ENCODE results near the gene MTM1.

GRCh38 chrX:150704030-150704613 lies 135.7 kb downstream of the MTM1 start:
- TF ChIP-seq, protein P1, sequence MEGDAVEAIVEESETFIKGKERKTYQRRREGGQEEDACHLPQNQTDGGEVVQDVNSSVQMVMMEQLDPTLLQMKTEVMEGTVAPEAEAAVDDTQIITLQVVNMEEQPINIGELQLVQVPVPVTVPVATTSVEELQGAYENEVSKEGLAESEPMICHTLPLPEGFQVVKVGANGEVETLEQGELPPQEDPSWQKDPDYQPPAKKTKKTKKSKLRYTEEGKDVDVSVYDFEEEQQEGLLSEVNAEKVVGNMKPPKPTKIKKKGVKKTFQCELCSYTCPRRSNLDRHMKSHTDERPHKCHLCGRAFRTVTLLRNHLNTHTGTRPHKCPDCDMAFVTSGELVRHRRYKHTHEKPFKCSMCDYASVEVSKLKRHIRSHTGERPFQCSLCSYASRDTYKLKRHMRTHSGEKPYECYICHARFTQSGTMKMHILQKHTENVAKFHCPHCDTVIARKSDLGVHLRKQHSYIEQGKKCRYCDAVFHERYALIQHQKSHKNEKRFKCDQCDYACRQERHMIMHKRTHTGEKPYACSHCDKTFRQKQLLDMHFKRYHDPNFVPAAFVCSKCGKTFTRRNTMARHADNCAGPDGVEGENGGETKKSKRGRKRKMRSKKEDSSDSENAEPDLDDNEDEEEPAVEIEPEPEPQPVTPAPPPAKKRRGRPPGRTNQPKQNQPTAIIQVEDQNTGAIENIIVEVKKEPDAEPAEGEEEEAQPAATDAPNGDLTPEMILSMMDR (IDR thresholded peaks at IDR 0.05; ENCODE audit: low read depth, low read length): no peak
- no peak for TF ChIP-seq EZH2phosphoT487 (IDR thresholded peaks at IDR 0.05; ENCODE audit: low read depth)

Measured in OCI-LY3 (cell line).